ENCODE measurements around the gene TMEM52. TPM values are rescaled to one million over a fixed set of nuclear protein-coding genes. Genes with fewer than 3 reads are reported as not detected.

Gene TMEM52
- total and polyA plus RNA-seq, 2 donors (not counting 3 experiments of a cell fraction or from before 2014, with no cell fraction given): 1.6 to 1.7 TPM

GRCh38 chr1:1928231-1929101, 9.4 kb upstream of the TMEM52 start:
- Histone ChIP-seq H3K9me1 (replicated peaks; ENCODE audit: control insufficient read depth, extremely low read depth, insufficient read depth, low read length) (no peaks in the 10 kb centered on the region), H4K20me1 (replicated peaks; ENCODE audit: control insufficient read depth, extremely low read depth, insufficient read depth, low read length) (no peaks in the 10 kb centered on the region), H3K79me2 (ENCODE audit: control insufficient read depth, insufficient read depth, low read length) (no peaks in the 10 kb centered on the region), H3K27ac (ENCODE audit: insufficient read depth, low read depth, low read length) (no peak overlapping the region), H3K9ac (replicated peaks; ENCODE audit: extremely low read depth, insufficient read depth, low read length) (no peak overlapping the region), H3K4me3 (replicated peaks in 1 of 3; ENCODE audit: insufficient read depth in 1 of 3, low read depth in 1 of 3, low read length in 3 of 3) (no peak overlapping the region), H3K4me1 (ENCODE audit: control insufficient read depth, extremely low read depth, insufficient read depth, low read length) (no peaks in the 10 kb centered on the region), H3K9me3 (replicated peaks; ENCODE audit: control insufficient read depth, insufficient read depth, low read length) (no peaks in the 10 kb centered on the region), H3K36me3 (ENCODE audit: control insufficient read depth in 2 of 2, extremely low read depth in 1 of 2, insufficient read depth in 2 of 2, low read length in 2 of 2) (no peaks in the 10 kb centered on the region), H2AFZ (ENCODE audit: low read depth, low read length) (no peak overlapping the region), H3K27me3 (ENCODE audit: control insufficient read depth in 2 of 2, insufficient read depth in 2 of 2, low read length in 2 of 2) (no peaks in the 10 kb centered on the region), H3K4me2 (ENCODE audit: insufficient read depth, low read length) (no peak overlapping the region)
- TF ChIP-seq POLR2A (IDR thresholded peaks at IDR 0.05; ENCODE audit: low read depth, low read length) (no peak), MYC (IDR thresholded peaks at IDR 0.05; ENCODE audit: low read depth, low read length) (no peak), MAX (IDR thresholded peaks at IDR 0.05; ENCODE audit: insufficient read depth, insufficient read length) (no peak), FOS (IDR thresholded peaks at IDR 0.05; ENCODE audit: borderline replicate concordance, insufficient read depth, low read length) (no peak), JUN (IDR thresholded peaks at IDR 0.05; ENCODE audit: borderline replicate concordance, insufficient read depth, insufficient read length, low read depth) (no peak), POLR2AphosphoS5 (IDR thresholded peaks at IDR 0.05; ENCODE audit: insufficient read depth, low read depth, low read length) (no peak), EZH2 (IDR thresholded peaks at IDR 0.05; ENCODE audit: borderline replicate concordance, low read depth, low read length, severe bottlenecking) (no peak), CTCF (IDR thresholded peaks at IDR 0.05; ENCODE audit: extremely low read depth in 1 of 2, insufficient read depth in 1 of 2, low read depth in 1 of 2, low read length in 2 of 2) (no peak), GATA2 (IDR thresholded peaks at IDR 0.05; ENCODE audit: insufficient read depth, insufficient read length, low read depth, low read length) (no peak)
- no TSS peak for BruUV-seq (replicated peaks)
- intact Hi-C loops (cut with micrococcal nuclease): no loop called here
- FAIRE-seq (no peak), DNase-seq (ENCODE audit: low read depth, low spot score) (no peak)
- POLR2A ChIA-PET: no interaction called here
- dilution Hi-C loops (cut with MboI; ENCODE audit: extremely low pct_ligation_motif_present, low sequenced_read_pairs): no loop called here
- CTCF ChIA-PET: interaction anchor here (1.5 kb wide), 1 partner anchor 246 kb away, joined by 3 read pairs; no protein-coding TSS in a partner anchor
